Esophagus squamous epithelium (tissue), 5 donors: ENCODE measurements around the gene DENND10. TPM values are rescaled to one million over a fixed set of nuclear protein-coding genes. Genes with fewer than 3 reads are reported as not detected.
"Not testable (repeated sequence)": the region's sequence is repeated elsewhere in the genome, so short reads cannot be mapped to it uniquely, and the experiment has no call there.

Experiments used
- DNase-seq: peaks from one replicate; lab custom pipeline; 2025; lab: John Stamatoyannopoulos, UW
- H3K27ac ChIP-seq, 4 donors: fragments of 200-600 bp; sonication (generic); one replicate each; pipeline ENCODE4 v1.5.1; 2016 to 2019; ENCODE audit warnings: mild to moderate bottlenecking in 1 of 4
- H3K27me3 ChIP-seq, 4 donors: fragments of 200-600 bp; sonication (generic); 1 replicate in 3 of 4; 2 replicates in 1 of 4; pipeline versions ENCODE4 v1.5.1 to v1.6.0; 2017 to 2021; ENCODE audit warnings: antibody characterized with exemption in 1 of 4
- H3K36me3 ChIP-seq, 3 donors: fragments of 200-600 bp; sonication (generic); one replicate each; pipeline ENCODE4 v1.5.1; 2016 to 2019
- H3K4me1 ChIP-seq, 3 donors: fragments of 200-600 bp; sonication (generic); one replicate each; pipeline ENCODE4 v1.5.1; 2017 to 2019
- H3K4me3 ChIP-seq, 4 donors: fragments of 200-600 bp; sonication (generic); 1 replicate in 3 of 4; 2 replicates in 1 of 4; pipeline ENCODE4 v1.5.1; 2016 to 2019; ENCODE audit warnings: mild to moderate bottlenecking in 2 of 4, moderate library complexity in 1 of 4
- H3K9me3 ChIP-seq, 3 donors: fragments of 200-600 bp; sonication (generic); one replicate each; pipeline ENCODE4 v1.5.1; 2016 to 2019
- CTCF ChIP-seq, 6 experiments: fragments of 450-650 bp in 4 of 6; fragments of 200-600 bp in 2 of 6; sonication (generic) in 2 of 6; IDR thresholded peaks; one replicate each; pipeline ENCODE4 v1.5.1; 2016 to 2019; ENCODE audit warnings: antibody characterized with exemption in 6 of 6, mild to moderate bottlenecking in 4 of 6, moderate library complexity in 4 of 6
- POLR2A ChIP-seq, 4 donors: fragments of 450-650 bp; IDR thresholded peaks; one replicate each; pipeline ENCODE4 v1.6.1; 2017; ENCODE audit warnings: antibody characterized with exemption in 4 of 4, mild to moderate bottlenecking in 4 of 4, moderate library complexity in 3 of 4
- WGBS, 2 donors: methylation state at CpG; one replicate each; pipeline ENCODE4 v1.1.5; 2018; 5-methylcytosine and 5-hydroxymethylcytosine counted together
- intact Hi-C: fragments of 100-400 bp; cut with DNase I; formaldehyde crosslinking; loops from one replicate; pipeline ENCODE4 v1.15.0; 2022
- total RNA-seq, 4 donors: library from RNA; depleted of rRNA; stranded (reverse); fragments of >200 nt; gene quantifications; one replicate each; pipeline ENCODE4 v1.1.0, GENCODE V29; 2016
- donor health status: DM: yes; HTN: yes; CAD: no.

DENND10 gene
- total RNA-seq, 4 donors from 2014 or later = 20.8 to 43.6 (median 37.1) TPM

GRCh38 chr10:119087271-119087882, 16.5 kb upstream of the DENND10 start:
- Histone ChIP-seq H3K27ac (no peak overlapping the region), H3K36me3 (no peaks in the 10 kb centered on the region), H3K27me3 (no peaks in the 10 kb centered on the region), H3K4me1 (peaks cover 0 to 32% (median 6%) of the 10 kb centered on the region in 3 donors), H3K9me3 (no peaks in the 10 kb centered on the region), H3K4me3 (no peak overlapping the region)
- TF ChIP-seq CTCF (IDR thresholded peaks at IDR 0.05) (no peak), POLR2A (IDR thresholded peaks at IDR 0.05) (no peak)
- whole genome bisulfite sequencing, 2 donors = 30 to 42% methylated on average over 4 of the region's 4 CpGs
- intact Hi-C loops = no loop called here
- no peak for DNase-seq

GRCh38 chr10:119090026-119090795, 13.7 kb upstream of the DENND10 start:
- DNase-seq = no peak
- Histone ChIP-seq H3K27me3 (no peaks in the 10 kb centered on the region), H3K4me1 (peaks cover 0 to 32% (median 6%) of the 10 kb centered on the region in 3 donors), H3K4me3 (no peak overlapping the region), H3K36me3 (no peaks in the 10 kb centered on the region), H3K27ac (peak overlapping the region; percentile 29 to 77 (median 62)), H3K9me3 (no peaks in the 10 kb centered on the region)
- no peak for TF ChIP-seq CTCF (IDR thresholded peaks at IDR 0.05)
- intact Hi-C loops = no loop called here
- WGBS, 2 donors = 71 to 78% methylated on average over 10 to 13 of the region's 13 CpGs

GRCh38 chr10:119090968-119091367, 12.9 kb upstream of the DENND10 start:
- intact Hi-C loops = no loop called here
- peaks cover 0 to 32% (median 6%) of the 10 kb centered on the region in 3 donors for H3K4me1 ChIP-seq
- no peaks in the 10 kb centered on the region for H3K27me3 ChIP-seq
- no peak overlapping the region for H3K4me3 ChIP-seq
- 26 to 42% methylated on average over 3 to 5 of the region's 5 CpGs for WGBS, 2 donors
- H3K27ac ChIP-seq = peak overlapping the region; percentile 29 to 77 (median 62)
- TF ChIP-seq CTCF (IDR thresholded peaks at IDR 0.05) (no peak), POLR2A (IDR thresholded peaks at IDR 0.05) (no peak)
- H3K36me3 ChIP-seq = no peaks in the 10 kb centered on the region
- no peak for DNase-seq
- no peaks in the 10 kb centered on the region for H3K9me3 ChIP-seq

- H3K9me3 ChIP-seq = no peaks in the 10 kb centered on the region
- intact Hi-C loops = no loop called here
- no peak overlapping the region for H3K27ac ChIP-seq
- TF ChIP-seq POLR2A (IDR thresholded peaks at IDR 0.05) (no peak), CTCF (IDR thresholded peaks at IDR 0.05) (no peak)
- H3K27me3 ChIP-seq = no peaks in the 10 kb centered on the region
- DNase-seq = no peak
- no peak overlapping the region for H3K4me3 ChIP-seq
- H3K36me3 ChIP-seq = no peaks in the 10 kb centered on the region
- 52 to 79% methylated on average over 4 of the region's 4 CpGs for WGBS, 2 donors
- peaks cover 0 to 23% (median 10%) of the 10 kb centered on the region in 3 donors for H3K4me1 ChIP-seq
Observed at GRCh38 chr10:119095640-119096039, 8.3 kb upstream of the DENND10 start.

- H3K27ac ChIP-seq, H3K36me3 ChIP-seq, H3K4me3 ChIP-seq, H3K9me3 ChIP-seq, intact Hi-C loops, DNase-seq, H3K27me3 ChIP-seq: not testable (repeated sequence)
- WGBS, 2 donors = 84 to 93% methylated on average over 12 of the region's 12 CpGs
- H3K4me1 ChIP-seq = peaks cover 6 to 23% (median 13%) of the 10 kb centered on the region in 3 donors
Observed at GRCh38 chr10:119096641-119097415, 7.1 kb upstream of the DENND10 start.
